Forelimb muscle (tissue), 1 donor: ENCODE results near the gene SH3BGR. TPM values are rescaled to one million over a fixed set of nuclear protein-coding genes. Genes with fewer than 3 reads are reported as not detected.

Experiments
- DNase-seq: peaks from one replicate; pipeline ENCODE4 v3.0.0-alpha.2; 2013; ENCODE audit warnings: low read depth
- polyA plus RNA-seq: library from polyadenylated mRNA; unstranded; fragments of 120-200 nt; gene quantifications from one replicate; pipeline ENCODE4 v1.2.1, GENCODE V29; 2013; ENCODE audit not compliant: insufficient read length

SH3BGR gene
- polyA plus RNA-seq, 1 donor = 201 TPM

DNA sequence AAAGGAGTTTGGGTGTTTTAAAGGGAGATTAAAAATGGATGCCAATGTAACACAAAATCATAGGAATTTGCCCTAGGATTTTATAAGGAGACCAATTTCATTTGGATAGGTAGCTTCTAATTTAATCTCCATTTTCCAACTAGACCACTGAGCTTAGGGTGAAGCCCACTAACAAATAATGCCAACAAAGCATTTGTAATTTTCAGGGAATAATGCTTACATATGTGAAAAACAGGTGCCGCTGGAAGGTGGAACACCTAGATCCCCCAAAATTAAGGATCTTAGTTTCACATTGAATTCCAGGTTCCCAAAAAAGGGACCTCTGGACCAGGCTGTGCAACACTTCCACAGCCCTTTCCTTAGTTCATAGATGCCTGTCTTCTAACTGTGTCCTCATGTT is 94.8 kb downstream of the SH3BGR start:
- DNase-seq = no peak

DNA sequence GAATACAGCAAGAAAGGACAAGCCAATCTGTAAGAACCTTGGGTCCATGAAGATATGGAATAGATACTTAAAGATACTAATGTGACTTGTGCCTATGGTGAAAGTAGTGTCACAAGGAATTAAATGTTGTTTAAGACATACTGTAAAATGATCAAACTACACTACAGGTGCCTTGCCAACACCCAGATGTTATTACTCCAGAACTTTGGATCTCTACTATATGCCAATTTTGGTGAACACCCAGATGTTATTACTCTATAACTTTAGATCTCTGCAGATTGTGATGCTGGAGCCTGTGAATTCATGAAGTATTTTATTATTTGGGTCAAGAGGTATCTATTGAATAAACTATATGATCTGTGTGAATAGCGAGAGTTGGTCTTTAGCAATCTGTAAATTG is 101.1 kb downstream of the SH3BGR start:
- no peak for DNase-seq

DNA sequence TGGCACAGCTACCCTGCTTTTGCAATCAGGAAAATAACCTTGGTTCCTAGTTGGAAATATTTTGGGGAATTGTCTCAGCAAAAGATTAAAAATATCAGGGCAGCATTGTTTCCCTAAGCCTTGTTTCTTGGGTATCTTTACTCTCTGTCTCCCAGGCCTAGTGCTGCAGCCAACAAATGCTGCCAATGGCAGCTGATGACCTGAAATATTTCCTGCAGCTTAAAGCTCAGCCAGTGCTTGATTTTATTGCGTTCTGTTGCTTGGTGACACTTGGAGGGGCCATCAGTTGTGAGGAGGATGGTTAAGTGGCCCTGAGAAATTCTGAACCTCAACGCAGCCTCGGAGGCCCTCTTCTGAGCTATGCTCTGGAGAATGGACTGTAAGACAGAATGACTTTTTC is 101.6 kb downstream of the SH3BGR start:
- DNase-seq = no peak

DNA sequence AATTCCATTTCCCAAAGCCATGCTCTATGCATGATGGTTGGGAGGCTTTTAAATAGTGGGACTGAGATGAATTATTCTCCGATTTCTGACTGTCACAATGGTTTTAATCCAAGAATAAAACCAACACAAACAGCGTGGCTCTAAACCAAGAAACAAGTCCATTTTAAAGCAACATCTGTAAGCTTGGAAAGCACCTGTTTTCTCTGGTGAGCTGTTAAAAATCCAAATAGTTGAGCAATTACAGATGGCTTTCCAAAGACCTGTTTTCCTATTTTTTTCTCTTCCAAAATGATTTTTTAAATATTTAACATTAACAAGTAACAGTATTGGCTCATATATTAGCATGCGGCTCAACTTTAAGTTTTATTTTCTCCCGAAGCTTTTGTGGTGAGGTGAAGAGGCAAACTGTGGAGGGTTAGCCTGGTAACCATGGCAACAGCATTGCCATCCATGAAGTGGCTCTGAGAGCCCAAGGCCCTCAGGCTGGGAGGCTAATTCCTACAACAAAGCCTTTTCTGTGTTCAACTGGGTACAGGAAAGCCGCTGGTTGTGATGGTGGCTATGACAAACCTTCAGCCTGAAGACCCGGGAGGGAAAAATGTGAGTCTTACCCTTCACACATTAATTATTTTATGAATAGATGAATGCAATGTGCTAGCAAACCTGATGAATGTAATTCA is 104.3 kb downstream of the SH3BGR start:
- DNase-seq = no peak

DNA sequence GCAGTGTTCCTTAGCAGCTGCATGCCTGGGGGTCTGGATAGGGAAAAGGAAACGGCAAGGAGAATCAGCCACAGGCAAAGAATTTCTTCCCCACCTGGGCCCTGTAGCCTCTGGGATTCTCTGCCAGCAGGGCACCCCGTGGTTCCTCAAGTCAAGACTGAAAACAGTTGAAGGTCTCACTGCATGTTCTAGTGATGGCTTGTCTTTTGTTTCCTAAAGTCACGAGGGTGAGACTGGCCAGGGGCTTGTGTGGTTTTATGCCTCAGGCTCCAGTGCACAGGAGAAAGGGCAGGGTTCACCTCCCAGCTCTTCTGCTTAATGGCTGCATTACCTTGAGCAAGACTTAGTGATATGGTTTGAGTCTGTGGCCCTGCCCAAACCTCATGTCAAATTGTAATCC is 107.7 kb downstream of the SH3BGR start:
- DNase-seq = no peak

DNA sequence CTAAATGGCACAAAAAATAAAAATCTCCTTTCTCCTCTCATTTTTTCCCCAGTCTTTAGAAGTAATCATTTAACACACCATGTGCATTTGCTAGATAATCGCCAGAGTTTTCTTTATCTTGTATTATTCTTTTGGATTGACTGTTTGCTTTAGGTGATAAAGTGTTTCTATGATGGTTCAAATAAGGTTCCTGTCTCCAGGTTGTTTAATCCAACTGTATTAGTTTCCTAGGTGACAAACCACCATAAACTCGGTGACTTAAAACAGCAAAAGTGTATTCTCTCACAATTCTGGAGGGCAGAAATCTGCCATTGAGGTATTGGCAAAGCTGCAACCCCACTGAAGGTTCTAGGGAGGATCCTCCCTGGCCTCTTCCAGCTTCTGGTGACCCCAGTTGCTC is 109.4 kb downstream of the SH3BGR start:
- no peak for DNase-seq

DNA sequence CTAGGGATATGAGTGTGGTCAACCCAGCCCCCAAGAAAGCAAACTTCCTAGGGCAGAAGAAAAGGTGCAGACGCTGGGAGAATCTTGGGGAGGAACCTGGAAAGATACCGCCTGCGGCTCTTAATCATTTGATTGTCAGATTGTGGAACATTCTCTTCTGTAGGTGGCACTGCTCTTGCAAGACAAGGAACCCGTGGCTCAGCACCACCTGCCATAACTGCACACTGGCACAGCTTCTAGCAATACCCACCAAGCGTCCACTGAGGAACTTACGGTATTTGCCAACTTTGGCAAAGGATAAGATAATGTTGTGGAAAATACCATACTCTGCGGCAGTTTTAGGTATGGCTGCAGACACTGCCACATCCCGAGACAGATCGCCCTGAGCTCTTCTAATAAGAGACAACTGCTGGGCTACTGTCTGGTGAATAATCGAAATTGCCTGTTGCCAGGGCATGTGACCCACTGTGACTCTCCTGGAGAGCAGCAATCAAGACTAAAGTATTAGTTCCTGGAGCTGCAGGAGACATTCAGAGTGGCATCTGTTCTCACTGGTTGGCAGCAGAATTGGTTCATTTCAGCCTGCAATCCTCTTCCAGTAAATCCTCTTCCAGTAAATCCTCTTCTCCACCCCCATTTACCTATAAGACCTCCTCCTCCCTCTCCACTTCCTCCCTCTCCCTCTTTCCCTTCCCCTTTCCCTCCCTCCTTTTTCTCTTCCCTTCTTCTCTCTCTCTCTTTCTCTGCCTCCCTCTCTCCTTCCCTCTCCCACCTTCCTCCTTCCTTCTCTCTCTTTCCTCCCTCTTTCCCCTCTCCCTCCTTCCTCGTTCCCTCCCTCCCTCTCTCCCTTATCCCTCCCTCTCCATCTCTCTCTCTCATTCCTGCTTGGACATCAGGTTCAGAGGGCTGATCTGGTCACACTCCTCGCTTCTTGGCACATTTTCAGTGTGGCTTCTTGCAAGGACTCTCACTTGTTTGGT is 111.3 kb downstream of the SH3BGR start:
- no peak for DNase-seq

DNA sequence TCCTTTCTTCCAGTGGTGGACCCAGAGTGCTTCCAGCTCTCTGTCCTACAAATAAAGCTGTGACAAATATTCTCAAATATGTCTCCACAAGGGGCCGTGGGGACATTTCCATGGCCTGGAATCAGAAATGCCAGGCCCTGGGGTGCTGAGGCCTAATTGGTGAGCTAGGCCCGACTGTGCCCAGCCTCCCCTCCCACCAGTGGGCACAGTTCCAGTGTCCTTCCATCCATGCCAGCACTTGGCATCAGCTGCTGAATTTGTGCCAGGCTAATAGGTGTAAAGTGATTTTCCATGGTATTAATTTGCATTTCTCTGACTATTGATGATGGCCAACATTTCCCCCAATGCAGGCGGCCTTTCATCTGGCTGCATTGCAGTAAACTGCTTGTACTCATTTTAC is 112.4 kb downstream of the SH3BGR start:
- no peak for DNase-seq

Other genes with a start within 250 kb of the SH3BGR start
- gene BRWD1, start 138.3 kb upstream of the SH3BGR start, polyA plus RNA-seq = 31.7 TPM
- 276 TPM for gene HMGN1, start 102.9 kb upstream of the SH3BGR start, polyA plus RNA-seq
- gene LCA5L, start 6.2 kb upstream of the SH3BGR start, polyA plus RNA-seq = 1.3 TPM
- 0.22 TPM for gene B3GALT5, start 161.0 kb downstream of the SH3BGR start, polyA plus RNA-seq